ENCODE measurements around the gene EIF4G1. TPM values are rescaled to one million over a fixed set of nuclear protein-coding genes. Genes with fewer than 3 reads are reported as not detected.

The EIF4G1 gene
- total and polyA plus RNA-seq, 2 of the 8 experiments (the other 6 are each of a cell fraction or from before 2014, with no cell fraction given) = 318 to 473 TPM

GRCh38 chr3:184298759-184299487 lies 15.5 kb upstream of the EIF4G1 start, which contains the start of gene PSMD2 (continued):
- TF ChIP-seq TAF7 (optimal IDR thresholded peaks at IDR 0.05; ENCODE audit: borderline replicate concordance, low read depth, low read length) = peak; percentile 43
- peak; percentile 66 for TF ChIP-seq TBP (IDR thresholded peaks at IDR 0.05; ENCODE audit: low read depth, low read length)

Measured in H1 (cell line).